ENCODE results near the gene NXPH4. TPM values are rescaled to one million over a fixed set of nuclear protein-coding genes. Genes with fewer than 3 reads are reported as not detected.

NXPH4 gene
- total and polyA plus RNA-seq, 2 donors (not counting 1 experiment from before 2014, with no cell fraction given) = 3.5 to 8.6 TPM

GRCh38 chr12:57187222-57188089, 29.1 kb upstream of the NXPH4 start:
- Histone ChIP-seq H3K27me3 (replicated peaks in 1 of 4; ENCODE audit: control extremely low read depth in 1 of 4, control insufficient read depth in 3 of 4, insufficient read depth in 4 of 4, low read length in 3 of 4) (no peaks in the 10 kb centered on the region), H3K36me3 (replicated peaks in 1 of 2; ENCODE audit: control extremely low read depth in 1 of 2, control insufficient read depth in 1 of 2, extremely low read depth in 1 of 2, insufficient read depth in 2 of 2, low read length in 1 of 2) (no peaks in the 10 kb centered on the region), H3K9me3 (ENCODE audit: control extremely low read depth in 1 of 3, control insufficient read depth in 2 of 3, insufficient read depth in 1 of 3, low read length in 2 of 3) (no peaks in the 10 kb centered on the region), H4K20me1 (ENCODE audit: control insufficient read depth, insufficient read depth, low read length, poor library complexity, severe bottlenecking) (no peaks in the 10 kb centered on the region), H3K4me2 (replicated peaks; ENCODE audit: low read depth, low read length, poor library complexity, severe bottlenecking) (no peak overlapping the region), H3K9ac (ENCODE audit: low read length) (no peak overlapping the region), H2AFZ (ENCODE audit: insufficient read depth, low read depth, low read length, poor library complexity, severe bottlenecking) (no peak overlapping the region), H3K79me2 (ENCODE audit: control insufficient read depth, insufficient read depth, low read length) (no peaks in the 10 kb centered on the region), H3K27ac (ENCODE audit: low read length in 2 of 2) (no peak overlapping the region), H3K4me3 (ENCODE audit: control extremely low read depth in 1 of 5, extremely low read depth in 1 of 5, insufficient read depth in 1 of 5, low read depth in 2 of 5, low read length in 4 of 5) (no peak overlapping the region), H3K4me1 (ENCODE audit: control insufficient read depth in 2 of 2, insufficient read depth in 2 of 2, low read length in 2 of 2) (peaks cover 0 to 6% of the 10 kb centered on the region in 2 donors)
- ChIA-PET CTCF (interaction anchor here (0.5 to 2.4 kb wide), 8 partner anchors 14 to 236 kb away, joined by 3 to 9 read pairs (median 3); partner anchors contain the start of gene LRP1), POLR2A (no interaction called here)
- Mint-ChIP-seq H3K27ac (no peak overlapping the region), H3K4me1 (peaks cover 5% of the 10 kb centered on the region), H3K27me3 (no peaks in the 10 kb centered on the region), H3K9me3 (ENCODE audit: insufficient read depth) (no peaks in the 10 kb centered on the region), H3K4me3 (no peak overlapping the region)
- no peak for TF ChIP-seq EZH2 (IDR thresholded peaks at IDR 0.05; ENCODE audit: borderline replicate concordance, insufficient read depth, low read depth, low read length, poor library complexity, severe bottlenecking)
- TF ChIP-seq, protein P1, sequence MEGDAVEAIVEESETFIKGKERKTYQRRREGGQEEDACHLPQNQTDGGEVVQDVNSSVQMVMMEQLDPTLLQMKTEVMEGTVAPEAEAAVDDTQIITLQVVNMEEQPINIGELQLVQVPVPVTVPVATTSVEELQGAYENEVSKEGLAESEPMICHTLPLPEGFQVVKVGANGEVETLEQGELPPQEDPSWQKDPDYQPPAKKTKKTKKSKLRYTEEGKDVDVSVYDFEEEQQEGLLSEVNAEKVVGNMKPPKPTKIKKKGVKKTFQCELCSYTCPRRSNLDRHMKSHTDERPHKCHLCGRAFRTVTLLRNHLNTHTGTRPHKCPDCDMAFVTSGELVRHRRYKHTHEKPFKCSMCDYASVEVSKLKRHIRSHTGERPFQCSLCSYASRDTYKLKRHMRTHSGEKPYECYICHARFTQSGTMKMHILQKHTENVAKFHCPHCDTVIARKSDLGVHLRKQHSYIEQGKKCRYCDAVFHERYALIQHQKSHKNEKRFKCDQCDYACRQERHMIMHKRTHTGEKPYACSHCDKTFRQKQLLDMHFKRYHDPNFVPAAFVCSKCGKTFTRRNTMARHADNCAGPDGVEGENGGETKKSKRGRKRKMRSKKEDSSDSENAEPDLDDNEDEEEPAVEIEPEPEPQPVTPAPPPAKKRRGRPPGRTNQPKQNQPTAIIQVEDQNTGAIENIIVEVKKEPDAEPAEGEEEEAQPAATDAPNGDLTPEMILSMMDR (IDR thresholded peaks at IDR 0.05) = no peak
- intact Hi-C loops (cut with micrococcal nuclease) = no loop called here
- ATAC-seq (ENCODE audit: low read depth) = no peak
- DNase-seq = no peak
- WGBS (ENCODE audit: insufficient coverage) = 86% methylated on average over 21 of the region's 21 CpGs

DNA sequence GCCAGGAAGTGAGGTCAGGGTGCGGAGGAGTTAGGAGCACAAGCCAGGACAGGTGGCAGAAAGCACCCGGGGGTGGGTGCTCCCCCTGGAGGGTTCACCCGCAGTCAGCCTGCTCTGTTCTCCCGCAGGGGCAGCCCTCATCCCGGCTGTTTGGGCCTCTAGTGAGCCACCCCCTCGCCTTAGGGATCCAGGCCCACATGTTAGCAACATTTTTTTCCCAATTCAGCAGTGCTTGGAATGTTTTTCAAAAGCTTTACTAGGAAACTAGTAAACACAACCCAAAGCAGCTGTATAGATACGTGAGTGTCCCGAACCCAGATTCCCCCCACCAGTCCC, 28.5 kb upstream of the NXPH4 start:
- H3K27ac Mint-ChIP-seq = no peak overlapping the region

More for the DNA sequence above, 28.5 kb upstream of the NXPH4 start:
- Histone ChIP-seq H3K27ac (ENCODE audit: low read length in 2 of 2) (no peak overlapping the region), H3K9me3 (ENCODE audit: control extremely low read depth in 1 of 3, control insufficient read depth in 2 of 3, insufficient read depth in 1 of 3, low read length in 2 of 3) (no peaks in the 10 kb centered on the region), H3K4me2 (replicated peaks; ENCODE audit: low read depth, low read length, poor library complexity, severe bottlenecking) (no peak overlapping the region), H3K4me1 (ENCODE audit: control insufficient read depth in 2 of 2, insufficient read depth in 2 of 2, low read length in 2 of 2) (peaks cover 0 to 2% of the 10 kb centered on the region in 2 donors), H3K79me2 (ENCODE audit: control insufficient read depth, insufficient read depth, low read length) (no peaks in the 10 kb centered on the region), H3K4me3 (ENCODE audit: control extremely low read depth in 1 of 5, extremely low read depth in 1 of 5, insufficient read depth in 1 of 5, low read depth in 2 of 5, low read length in 4 of 5) (no peak overlapping the region), H4K20me1 (ENCODE audit: control insufficient read depth, insufficient read depth, low read length, poor library complexity, severe bottlenecking) (no peaks in the 10 kb centered on the region), H3K9ac (ENCODE audit: low read length) (no peak overlapping the region), H3K36me3 (replicated peaks in 1 of 2; ENCODE audit: control extremely low read depth in 1 of 2, control insufficient read depth in 1 of 2, extremely low read depth in 1 of 2, insufficient read depth in 2 of 2, low read length in 1 of 2) (no peaks in the 10 kb centered on the region), H2AFZ (ENCODE audit: insufficient read depth, low read depth, low read length, poor library complexity, severe bottlenecking) (no peak overlapping the region), H3K27me3 (replicated peaks in 1 of 4; ENCODE audit: control extremely low read depth in 1 of 4, control insufficient read depth in 3 of 4, insufficient read depth in 4 of 4, low read length in 3 of 4) (no peaks in the 10 kb centered on the region)
- Mint-ChIP-seq H3K27me3 (no peaks in the 10 kb centered on the region), H3K9me3 (ENCODE audit: insufficient read depth) (no peaks in the 10 kb centered on the region), H3K4me3 (no peak overlapping the region), H3K4me1 (peaks cover 1% of the 10 kb centered on the region)
- POLR2A ChIA-PET = no interaction called here
- intact Hi-C loops (cut with micrococcal nuclease) = no loop called here
- CTCF ChIA-PET = interaction anchor here (1.0 to 2.4 kb wide), 5 partner anchors 15 to 118 kb away, joined by 3 to 9 read pairs (median 7); partner anchors contain the start of gene LRP1
- ATAC-seq (ENCODE audit: low read depth) (no peak), DNase-seq (no peak)
- TF ChIP-seq EZH2 (IDR thresholded peaks at IDR 0.05; ENCODE audit: borderline replicate concordance, insufficient read depth, low read depth, low read length, poor library complexity, severe bottlenecking) = no peak
- TF ChIP-seq, protein P1 (IDR thresholded peaks at IDR 0.05) = no peak
- 94% methylated on average over 7 of the region's 8 CpGs for WGBS (ENCODE audit: insufficient coverage)

All from B cell (primary cell).